ENCODE data around the gene FAM107B. TPM values are rescaled to one million over a fixed set of nuclear protein-coding genes. Genes with fewer than 3 reads are reported as not detected.

FAM107B gene
- total RNA-seq, 1 experiment from 2014 or later: 24.5 TPM

DNA sequence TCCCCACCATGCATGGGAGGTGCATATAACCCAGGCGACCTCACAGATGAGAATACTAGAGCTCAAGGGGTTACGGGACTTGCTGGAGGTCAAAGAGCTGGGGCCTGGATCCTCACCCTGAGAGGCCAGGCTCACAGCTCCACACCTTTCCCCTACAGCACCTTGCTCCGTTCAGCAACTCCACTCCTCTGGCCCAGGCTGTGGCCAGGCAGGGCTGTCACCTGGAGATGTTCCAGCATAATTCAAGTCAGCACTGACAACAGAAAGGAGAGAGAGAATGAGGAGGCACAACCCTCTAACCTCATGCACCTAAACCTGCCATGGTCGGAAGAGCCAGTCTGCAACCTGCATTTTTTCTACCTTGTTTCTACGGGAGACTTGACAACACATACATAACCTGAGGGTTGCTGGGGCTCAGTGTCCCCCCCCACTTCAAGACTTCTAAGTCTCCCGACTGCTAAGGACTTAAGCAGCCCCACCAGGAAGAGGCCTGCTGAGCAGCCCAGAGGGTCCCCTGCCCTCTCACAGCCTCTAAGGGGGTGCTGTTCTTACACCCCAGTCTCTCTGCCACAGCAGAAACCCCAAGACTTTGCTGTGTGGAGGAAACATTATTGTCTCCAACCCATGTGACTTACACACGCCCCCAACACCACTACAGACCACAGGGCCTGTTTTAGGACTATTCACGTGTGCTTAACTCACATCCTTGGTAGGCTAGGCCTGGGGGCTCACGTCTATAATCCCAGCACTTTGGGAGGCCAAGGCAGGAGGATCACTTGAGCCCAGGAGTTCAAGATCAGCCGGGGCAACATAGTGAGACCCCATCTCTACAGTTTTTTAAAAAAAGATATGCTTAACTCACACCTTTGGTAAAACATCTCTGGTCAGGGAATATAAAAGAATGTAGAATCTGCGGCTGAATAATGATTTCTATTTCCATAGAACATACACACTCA lies 175.6 kb downstream of the FAM107B start:
- H3K79me2 ChIP-seq (ENCODE audit: insufficient read depth, low read length): no peaks in the 10 kb centered on the region
- no peaks in the 10 kb centered on the region for H4K20me1 ChIP-seq (ENCODE audit: control insufficient read depth, insufficient read depth, insufficient read length)
- no peaks in the 10 kb centered on the region for H3K9me3 ChIP-seq (ENCODE audit: control insufficient read depth, low read depth, low read length)

More for the DNA sequence above, 175.6 kb downstream of the FAM107B start:
- no peak overlapping the region for H2BK12ac ChIP-seq (ENCODE audit: insufficient read length, low read depth, low read length)
- Mint-ChIP-seq H3K27ac (no peak overlapping the region), H3K4me3 (no peak overlapping the region), H3K27me3 (ENCODE audit: low read depth) (peaks cover 4% of the 10 kb centered on the region), H3K36me3 (ENCODE audit: insufficient read depth in 1 of 3, low read depth in 3 of 3) (peaks cover 8 to 44% (median 44%) of the 10 kb centered on the region in 3 experiments; a peak in 6 of 7 replicates), H3K4me1 (peaks cover 13 to 19% of the 10 kb centered on the region in 2 experiments), H3K9me3 (no peaks in the 10 kb centered on the region)
- H2BK5ac ChIP-seq (ENCODE audit: insufficient read length, low read length): no peak overlapping the region
- no peak overlapping the region for H2BK15ac ChIP-seq (ENCODE audit: low read depth, low read length)
- no CpG with 5 or more reads among the region's 11 CpGs for WGBS (ENCODE audit: extremely low coverage, insufficient read length, low lambda C conversion rate)
- no peak overlapping the region for H2AFZ ChIP-seq (ENCODE audit: low read length)
- H3K4me1 ChIP-seq (ENCODE audit: insufficient read depth, low read length): no peaks in the 10 kb centered on the region
- no peak overlapping the region for H3K4ac ChIP-seq (ENCODE audit: low read depth, low read length)
- H3K27ac ChIP-seq (ENCODE audit: insufficient read length, low read depth, low read length): no peak overlapping the region
- no peak overlapping the region for H4K5ac ChIP-seq (ENCODE audit: insufficient read length, low read depth, low read length)
- peaks cover 4% of the 10 kb centered on the region for H3K79me1 ChIP-seq (ENCODE audit: insufficient read depth, low read depth, low read length, poor library complexity, severe bottlenecking)
- H2AK5ac ChIP-seq (ENCODE audit: insufficient read length, low read length): no peak overlapping the region
- no peak overlapping the region for H4K91ac ChIP-seq (ENCODE audit: insufficient read length, low read depth, low read length)
- H2BK20ac ChIP-seq (ENCODE audit: low read depth, low read length, poor library complexity, severe bottlenecking): no peak overlapping the region
- no peak overlapping the region for H2BK120ac ChIP-seq (ENCODE audit: low read depth, low read length, poor library complexity, severe bottlenecking)
- H3K4me2 ChIP-seq (ENCODE audit: insufficient read depth, insufficient read length, low read length): no peak overlapping the region
- DNase-seq: peak; percentile 16
- no peaks in the 10 kb centered on the region for H3K27me3 ChIP-seq (ENCODE audit: insufficient read depth, low read length)
- H3K23ac ChIP-seq (ENCODE audit: insufficient read length, low read depth, low read length): no peak overlapping the region
- H3K23me2 ChIP-seq (ENCODE audit: insufficient read length, low read depth, low read length, poor library complexity, severe bottlenecking): peaks cover 7% of the 10 kb centered on the region
- no peak overlapping the region for H3K9ac ChIP-seq (ENCODE audit: extremely low read depth, insufficient read length, low read length)
- no peak overlapping the region for H4K8ac ChIP-seq (replicated peaks; ENCODE audit: insufficient read length, low read depth, low read length)
- no peak overlapping the region for H3K56ac ChIP-seq (ENCODE audit: insufficient read length, low read depth, low read length)
- TF ChIP-seq, protein P1, sequence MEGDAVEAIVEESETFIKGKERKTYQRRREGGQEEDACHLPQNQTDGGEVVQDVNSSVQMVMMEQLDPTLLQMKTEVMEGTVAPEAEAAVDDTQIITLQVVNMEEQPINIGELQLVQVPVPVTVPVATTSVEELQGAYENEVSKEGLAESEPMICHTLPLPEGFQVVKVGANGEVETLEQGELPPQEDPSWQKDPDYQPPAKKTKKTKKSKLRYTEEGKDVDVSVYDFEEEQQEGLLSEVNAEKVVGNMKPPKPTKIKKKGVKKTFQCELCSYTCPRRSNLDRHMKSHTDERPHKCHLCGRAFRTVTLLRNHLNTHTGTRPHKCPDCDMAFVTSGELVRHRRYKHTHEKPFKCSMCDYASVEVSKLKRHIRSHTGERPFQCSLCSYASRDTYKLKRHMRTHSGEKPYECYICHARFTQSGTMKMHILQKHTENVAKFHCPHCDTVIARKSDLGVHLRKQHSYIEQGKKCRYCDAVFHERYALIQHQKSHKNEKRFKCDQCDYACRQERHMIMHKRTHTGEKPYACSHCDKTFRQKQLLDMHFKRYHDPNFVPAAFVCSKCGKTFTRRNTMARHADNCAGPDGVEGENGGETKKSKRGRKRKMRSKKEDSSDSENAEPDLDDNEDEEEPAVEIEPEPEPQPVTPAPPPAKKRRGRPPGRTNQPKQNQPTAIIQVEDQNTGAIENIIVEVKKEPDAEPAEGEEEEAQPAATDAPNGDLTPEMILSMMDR (conservative IDR thresholded peaks at IDR 0.05): no peak
- no peak overlapping the region for H3T11ph ChIP-seq (ENCODE audit: low read length)
- no peak overlapping the region for H3K14ac ChIP-seq (ENCODE audit: insufficient read depth, low read length)
- H3K18ac ChIP-seq (ENCODE audit: insufficient read length, low read depth, low read length): no peak overlapping the region

Data from H9 (cell line).